Kidney epithelial cell (primary cell): ENCODE results near the gene TEAD4. TPM values are rescaled to one million over a fixed set of nuclear protein-coding genes. Genes with fewer than 3 reads are reported as not detected.

Experiments used
- DNase-seq: peaks from one replicate; pipeline ENCODE4 v3.0.0-alpha.2; 2010; ENCODE audit warnings: low read depth
- H3K27me3 ChIP-seq: 2 replicates; pipeline ENCODE4 v1.6.0; 2011; ENCODE audit warnings: low read length; ENCODE audit not compliant: control insufficient read depth, insufficient read depth
- H3K36me3 ChIP-seq: 2 replicates; pipeline ENCODE4 v1.5.1; 2011; ENCODE audit warnings: low read length; ENCODE audit not compliant: control insufficient read depth, insufficient read depth
- H3K4me3 ChIP-seq: 2 replicates; pipeline ENCODE4 v1.5.1; 2011; ENCODE audit warnings: low read depth, mild to moderate bottlenecking, control low read depth, low read length
- CTCF ChIP-seq: IDR thresholded peaks from 2 replicates; pipeline ENCODE4 v1.5.1; 2011; ENCODE audit warnings: mild to moderate bottlenecking, moderate library complexity, low read length, control low read depth, inconsistent platforms; ENCODE audit not compliant: insufficient read depth, poor library complexity, severe bottlenecking
- total RNA-seq: library from RNA; depleted of rRNA; stranded (reverse); fragments of >200 nt; gene quantifications from 2 replicates; pipeline ENCODE4 v1.2.3, GENCODE V29; 2015

The TEAD4 gene
- 37.9 and 38.6 TPM in 2 replicates for total RNA-seq

GRCh38 chr12:2959192-2959504, at the start of gene TEAD4:
Gene TEAD4 (plus strand): TSS chr12:2959397.
- no peak for TF ChIP-seq CTCF
- DNase-seq: no peak
- Histone ChIP-seq H3K36me3 (no peaks in the 10 kb centered on the region), H3K4me3 (peak within 1 kb of the TSS; percentile 51), H3K27me3 (no peaks in the 10 kb centered on the region)

- H3K4me3 ChIP-seq: no peak overlapping the region
- TF ChIP-seq CTCF: no peak
- no peaks in the 10 kb centered on the region for H3K27me3 ChIP-seq
- no peaks in the 10 kb centered on the region for H3K36me3 ChIP-seq
- no peak for DNase-seq
Observed at GRCh38 chr12:2912216-2912575, 47.0 kb upstream of the TEAD4 start.

GRCh38 chr12:2919249-2919648, 39.9 kb upstream of the TEAD4 start:
- no peaks in the 10 kb centered on the region for H3K36me3 ChIP-seq
- no peak for DNase-seq
- TF ChIP-seq CTCF: no peak

GRCh38 chr12:2922329-2922728, 36.9 kb upstream of the TEAD4 start:
- Histone ChIP-seq H3K4me3 (no peak overlapping the region), H3K36me3 (no peaks in the 10 kb centered on the region), H3K27me3 (no peaks in the 10 kb centered on the region)
- no peak for TF ChIP-seq CTCF
- DNase-seq: no peak

More at GRCh38 chr12:2919249-2919648, 39.9 kb upstream of the TEAD4 start:
- Histone ChIP-seq H3K4me3 (no peak overlapping the region), H3K27me3 (no peaks in the 10 kb centered on the region)

- DNase-seq: no peak
- no peak for TF ChIP-seq CTCF
- no peaks in the 10 kb centered on the region for H3K27me3 ChIP-seq
- no peak overlapping the region for H3K4me3 ChIP-seq
- no peaks in the 10 kb centered on the region for H3K36me3 ChIP-seq
Observed at GRCh38 chr12:2923057-2923456, 36.1 kb upstream of the TEAD4 start.

- H3K4me3 ChIP-seq: no peak overlapping the region
- no peaks in the 10 kb centered on the region for H3K36me3 ChIP-seq
- no peaks in the 10 kb centered on the region for H3K27me3 ChIP-seq
- TF ChIP-seq CTCF: no peak
- DNase-seq: no peak
Observed at GRCh38 chr12:2924019-2924418, 35.2 kb upstream of the TEAD4 start.
